ENCODE measurements around the gene CDADC1.

GRCh38 chr13:49315756-49316482 lies 68.2 kb downstream of the CDADC1 start:
- no peak for TF ChIP-seq NR2C1 (IDR thresholded peaks at IDR 0.05)
- no peak for TF ChIP-seq POLR2A (IDR thresholded peaks at IDR 0.05; ENCODE audit: low read depth, low read length)
- TF ChIP-seq SUZ12 (IDR thresholded peaks at IDR 0.05; ENCODE audit: unreplicated experiment) = no peak

All from GM12878 (cell line).